K562 (cell line): Measurements from ENCODE around the gene AP3S2. TPM values are rescaled to one million over a fixed set of nuclear protein-coding genes. Genes with fewer than 3 reads are reported as not detected.
A peak's percentile ranks its signal among the peaks of the same experiment; 100 is the strongest.

Source experiments
- ARID2 ChIP-seq: fragments of 450-650 bp; IDR thresholded peaks from 2 replicates; pipeline ENCODE4 v1.6.1; 2017; ENCODE audit warnings: antibody characterized with exemption, mild to moderate bottlenecking
- CHD7 ChIP-seq: fragments of 200-600 bp; sonication (generic); IDR thresholded peaks from one replicate; pipeline ENCODE4 v1.6.1; 2012; ENCODE audit warnings: mild to moderate bottlenecking, low read depth, low read length, inconsistent platforms
- DIDO1 ChIP-seq: fragments of 450-650 bp; IDR thresholded peaks from 2 replicates; pipeline ENCODE4 v1.6.1; 2016; ENCODE audit warnings: low read depth, missing biosample characterization, missing genetic modification characterization
- HIVEP1 ChIP-seq: fragments of 250-450 bp; sonication (Bioruptor Pico); IDR thresholded peaks from 2 replicates; pipeline ENCODE4 v1.4.0; 2020; ENCODE audit warnings: mild to moderate bottlenecking
- LCOR ChIP-seq: sonication (generic); formaldehyde crosslinking; IDR thresholded peaks from 2 replicates; pipeline ENCODE4 v1.8.0; 2022; ENCODE audit warnings: mild to moderate bottlenecking, missing genetic modification reagents
- PRDM10 ChIP-seq: fragments of 450-650 bp; IDR thresholded peaks from 2 replicates; pipeline ENCODE4 v1.6.1; 2018; ENCODE audit not compliant: partially characterized antibody
- PTTG1 ChIP-seq: fragments of 450-650 bp; IDR thresholded peaks from 2 replicates; pipeline ENCODE4 v1.6.1; 2016; ENCODE audit warnings: low read depth, mild to moderate bottlenecking, missing genetic modification characterization, missing compliant biosample characterization
- RHOXF2B ChIP-seq: fragments of 250-450 bp; sonication (Bioruptor Pico); conservative IDR thresholded peaks from 2 replicates; pipeline ENCODE4 v1.5.1; 2021
- ZNF23 ChIP-seq: fragments of 250-450 bp; sonication (Bioruptor Pico); IDR thresholded peaks from 2 replicates; pipeline ENCODE4 v1.4.0; 2020; ENCODE audit warnings: mild to moderate bottlenecking
- polyA plus RNA-seq, 8 experiments: library from polyadenylated mRNA; depleted of rRNA in 4 of 8; stranded (reverse) in 5 of 8; unstranded in 3 of 8; fragments of >200 nt; fragmentation: Nextera tagmentation in 2 of 8; fragmentation: Illumina TruSeq in 1 of 8; extraction: Ambion mirVana in 2 of 8; extraction: Trizol in 1 of 8; gene quantifications; 2 replicates each; pipeline versions ENCODE4 v1.2.1 to v1.2.3, GENCODE V29; 2011 to 2014; ENCODE audit warnings: inconsistent platforms in 1 of 8, missing spikeins in 1 of 8
- total RNA-seq, 7 experiments: library from RNA; depleted of rRNA in 6 of 7; stranded (reverse); fragments of >200 nt in 6 of 7; fragmentation: Illumina TruSeq in 2 of 7; extraction: Trizol in 2 of 7; gene quantifications; 2 replicates each; pipeline versions ENCODE4 v1.2.1 to v1.2.3, GENCODE V29; 2011 to 2021; ENCODE audit warnings: low replicate concordance in 1 of 7
- TF ChIP-seq, protein P1 (sequence below): fragments of 450-650 bp; formaldehyde crosslinking; IDR thresholded peaks from 2 replicates; pipeline ENCODE4 v1.4.0; 2022; ENCODE audit warnings: missing genetic modification characterization

Gene AP3S2
- total and polyA plus RNA-seq, 9 of the 15 experiments (the other 6 are each of a cell fraction or from before 2014, with no cell fraction given), result 16.4 to 54.1 (median 37.4) TPM

DNA sequence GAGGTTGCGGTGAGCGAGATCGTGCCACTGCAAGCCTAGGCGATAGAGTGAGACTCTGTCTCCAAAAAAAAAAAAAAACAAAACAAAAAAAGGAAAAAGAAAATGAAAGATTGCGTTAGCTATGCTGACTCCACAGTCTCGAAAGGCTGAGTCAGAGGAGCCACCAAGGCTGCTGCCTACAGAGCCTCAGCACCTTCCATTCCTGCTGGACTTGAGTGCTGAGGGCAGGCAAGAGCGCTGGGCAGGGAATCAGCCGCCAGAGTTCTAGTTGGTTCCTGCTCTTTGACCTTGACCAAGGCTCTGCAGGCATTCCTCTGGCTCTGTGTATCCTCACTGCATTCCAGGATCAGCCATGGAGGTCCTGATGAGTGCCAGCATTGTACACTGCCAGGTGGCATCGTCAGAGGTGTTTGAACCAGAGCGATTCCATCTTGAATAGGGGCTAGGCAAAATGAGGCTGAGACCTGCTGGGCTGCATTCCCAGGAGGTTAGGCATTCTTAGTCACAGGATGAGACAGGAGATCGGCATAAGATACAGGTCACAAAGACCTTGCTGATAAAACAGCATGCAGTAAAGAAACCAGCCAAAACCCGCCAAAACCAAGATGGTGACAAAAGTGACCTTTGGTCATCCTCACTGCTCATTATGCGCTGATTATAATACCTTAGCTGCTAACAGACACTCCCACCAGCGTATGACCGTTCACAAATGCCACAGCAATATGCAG lies 111.7 kb downstream of the AP3S2 start (continued):
- TF ChIP-seq CHD7, result no peak
- TF ChIP-seq, protein P1, sequence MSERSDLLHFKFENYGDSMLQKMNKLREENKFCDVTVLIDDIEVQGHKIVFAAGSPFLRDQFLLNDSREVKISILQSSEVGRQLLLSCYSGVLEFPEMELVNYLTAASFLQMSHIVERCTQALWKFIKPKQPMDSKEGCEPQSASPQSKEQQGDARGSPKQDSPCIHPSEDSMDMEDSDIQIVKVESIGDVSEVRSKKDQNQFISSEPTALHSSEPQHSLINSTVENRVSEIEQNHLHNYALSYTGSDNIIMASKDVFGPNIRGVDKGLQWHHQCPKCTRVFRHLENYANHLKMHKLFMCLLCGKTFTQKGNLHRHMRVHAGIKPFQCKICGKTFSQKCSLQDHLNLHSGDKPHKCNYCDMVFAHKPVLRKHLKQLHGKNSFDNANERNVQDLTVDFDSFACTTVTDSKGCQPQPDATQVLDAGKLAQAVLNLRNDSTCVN (CRISPR knock-in tag), result peak; percentile 99
- peak; percentile 84; the same call in 1 of the 2 replicates for TF ChIP-seq RHOXF2B (CRISPR knock-in tag)
- no peak for TF ChIP-seq LCOR (CRISPR knock-in tag)
- TF ChIP-seq ZNF23 (CRISPR knock-in tag), result peak; percentile 91
- no peak for TF ChIP-seq ARID2
- peak; percentile 94 for TF ChIP-seq PTTG1 (tag)
- TF ChIP-seq HIVEP1 (CRISPR knock-in tag), result peak; percentile 98
- TF ChIP-seq PRDM10, result no peak
- TF ChIP-seq DIDO1 (tag), result peak; percentile 97
